SK-N-SH (cell line): Measurements from ENCODE around the gene LARGE1.

ENCODE experiments used
- EP300 ChIP-seq, 2 experiments: IDR thresholded peaks; 2 replicates each; pipeline versions ENCODE4 v1.4.0 to v1.6.1; 2012; ENCODE audit warnings: borderline replicate concordance in 1 of 2, low read depth in 1 of 2, low read length in 1 of 2
- FOXJ3 ChIP-seq: sonication (generic); formaldehyde crosslinking; IDR thresholded peaks from 2 replicates; pipeline ENCODE4 v1.5.1; 2020; ENCODE audit warnings: mild to moderate bottlenecking, missing genetic modification reagents
- JUND ChIP-seq: IDR thresholded peaks from 2 replicates; pipeline ENCODE4 v1.4.0; 2012
- MXI1 ChIP-seq: IDR thresholded peaks from 2 replicates; pipeline ENCODE4 v1.6.1; 2012; ENCODE audit warnings: mild to moderate bottlenecking, low read depth, low read length, improper control_type of control experiment
- NRF1 ChIP-seq: IDR thresholded peaks from 2 replicates; pipeline ENCODE4 v1.6.1; 2012; ENCODE audit warnings: low read depth, mild to moderate bottlenecking, low read length
- PBX3 ChIP-seq: IDR thresholded peaks from 2 replicates; pipeline ENCODE4; 2012
- TAF1 ChIP-seq: IDR thresholded peaks from 2 replicates; pipeline ENCODE4 v1.6.1; 2012; ENCODE audit warnings: low read depth, mild to moderate bottlenecking, low read length, moderate library complexity, borderline replicate concordance
- YY1 ChIP-seq: IDR thresholded peaks from 2 replicates; pipeline ENCODE4 v1.4.0; 2012; ENCODE audit warnings: low read depth, mild to moderate bottlenecking
- TF ChIP-seq, protein P1 (sequence below): fragments of 200-600 bp; sonication (generic); IDR thresholded peaks from 2 replicates; pipeline ENCODE4 v1.6.1; 2017; ENCODE audit warnings: antibody characterized with exemption, mild to moderate bottlenecking, moderate library complexity

GRCh38 chr22:33450756-33451155 is 469.5 kb downstream of the LARGE1 start:
- TF ChIP-seq TAF1 (no peak), JUND (no peak), FOXJ3 (CRISPR knock-in tag) (no peak), NRF1 (no peak), EP300 (IDR thresholded peaks at IDR 0.05; ENCODE audit: borderline replicate concordance in 1 of 2, low read depth in 1 of 2, low read length in 1 of 2) (no peak), PBX3 (no peak), MXI1 (no peak), YY1 (no peak)
- TF ChIP-seq, protein P1, sequence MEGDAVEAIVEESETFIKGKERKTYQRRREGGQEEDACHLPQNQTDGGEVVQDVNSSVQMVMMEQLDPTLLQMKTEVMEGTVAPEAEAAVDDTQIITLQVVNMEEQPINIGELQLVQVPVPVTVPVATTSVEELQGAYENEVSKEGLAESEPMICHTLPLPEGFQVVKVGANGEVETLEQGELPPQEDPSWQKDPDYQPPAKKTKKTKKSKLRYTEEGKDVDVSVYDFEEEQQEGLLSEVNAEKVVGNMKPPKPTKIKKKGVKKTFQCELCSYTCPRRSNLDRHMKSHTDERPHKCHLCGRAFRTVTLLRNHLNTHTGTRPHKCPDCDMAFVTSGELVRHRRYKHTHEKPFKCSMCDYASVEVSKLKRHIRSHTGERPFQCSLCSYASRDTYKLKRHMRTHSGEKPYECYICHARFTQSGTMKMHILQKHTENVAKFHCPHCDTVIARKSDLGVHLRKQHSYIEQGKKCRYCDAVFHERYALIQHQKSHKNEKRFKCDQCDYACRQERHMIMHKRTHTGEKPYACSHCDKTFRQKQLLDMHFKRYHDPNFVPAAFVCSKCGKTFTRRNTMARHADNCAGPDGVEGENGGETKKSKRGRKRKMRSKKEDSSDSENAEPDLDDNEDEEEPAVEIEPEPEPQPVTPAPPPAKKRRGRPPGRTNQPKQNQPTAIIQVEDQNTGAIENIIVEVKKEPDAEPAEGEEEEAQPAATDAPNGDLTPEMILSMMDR: no peak
